ENCODE measurements around the gene BICDL2.

GRCh38 chr16:3058139-3059030 lies 21.6 kb upstream of the BICDL2 start:
- TF ChIP-seq RARB (CRISPR knock-in tag; IDR thresholded peaks at IDR 0.05): no peak
- TF ChIP-seq ZNF70 (CRISPR knock-in tag; IDR thresholded peaks at IDR 0.05): no peak
- no peak for TF ChIP-seq ARNTL (CRISPR knock-in tag; IDR thresholded peaks at IDR 0.05; ENCODE audit: borderline replicate concordance, low read depth)
- TF ChIP-seq POU6F1 (CRISPR knock-in tag; IDR thresholded peaks at IDR 0.05; ENCODE audit: borderline replicate concordance, low read depth): no peak
- no peak for TF ChIP-seq ISL1 (CRISPR knock-in tag; IDR thresholded peaks at IDR 0.05)
- TF ChIP-seq ZFP3 (CRISPR knock-in tag; IDR thresholded peaks at IDR 0.05): no peak
- no peak for TF ChIP-seq PATZ1 (CRISPR knock-in tag; IDR thresholded peaks at IDR 0.05; ENCODE audit: borderline replicate concordance)

Measured in SK-N-SH treated with all-trans-retinoic acid at 6 μM for 48 hours (cell line).